ENCODE data around the gene ZNF454. TPM values are rescaled to one million over a fixed set of nuclear protein-coding genes. Genes with fewer than 3 reads are reported as not detected.

The ZNF454 gene
- 1 to 10 TPM in 3 of 4 donors, not detected in 1; 1.4 to 9.9 (median 2.1) TPM for total RNA-seq

GRCh38 chr5:178940569-178941360 is at the start of gene ZNF454:
TSS of gene ZNF454 (plus strand) at chr5:178941198. CDS start at chr5:178942792, 1,594 bp downstream.
- DNase-seq: peak in 2 of 3 donors; percentile 80 to 87
- Histone ChIP-seq H3K27ac (peak within 1 kb of the TSS in 3 of 4 donors; percentile 31 to 70 (median 60)), H3K4me3 (peak within 1 kb of the TSS; percentile 26 to 64 (median 45)), H3K27me3 (no peaks in the 10 kb centered on the region), H3K9me3 (peaks cover 0 to 51% (median 25%) of the 10 kb centered on the region in 4 donors), H3K4me1 (no peaks in the 10 kb centered on the region), H3K36me3 (no peaks in the 10 kb centered on the region)
- TF ChIP-seq POLR2A (IDR thresholded peaks at IDR 0.05) (no peak), CTCF (IDR thresholded peaks at IDR 0.05) (no peak)

- H3K36me3 ChIP-seq: no peaks in the 10 kb centered on the region
- TF ChIP-seq CTCF (IDR thresholded peaks at IDR 0.05) (no peak), POLR2A (IDR thresholded peaks at IDR 0.05) (no peak)
Measured at GRCh38 chr5:178895615-178896571, 45.1 kb upstream of the ZNF454 start, which contains the start of gene ZFP2. TSS of gene ZFP2 (plus strand) at chr5:178895913. CDS start at chr5:178931314, 35,401 bp downstream.

GRCh38 chr5:178899289-178899688 is 41.7 kb upstream of the ZNF454 start:
- TF ChIP-seq POLR2A (IDR thresholded peaks at IDR 0.05) (no peak), CTCF (IDR thresholded peaks at IDR 0.05) (no peak)

More at GRCh38 chr5:178895615-178896571, 45.1 kb upstream of the ZNF454 start, which contains the start of gene ZFP2:
- peak; percentile 22 to 79 (median 75) for DNase-seq
- Histone ChIP-seq H3K4me3 (peak within 1 kb of the TSS; percentile 57 to 96 (median 68)), H3K4me1 (no peaks in the 10 kb centered on the region), H3K27me3 (no peaks in the 10 kb centered on the region), H3K27ac (peak within 1 kb of the TSS in 3 of 4 donors; percentile 18 to 56 (median 55)), H3K9me3 (peaks cover 0 to 5% (median 0%) of the 10 kb centered on the region in 4 donors)

GRCh38 chr5:178902849-178903248 is 38.1 kb upstream of the ZNF454 start:
- Histone ChIP-seq H3K27me3 (no peaks in the 10 kb centered on the region), H3K9me3 (peaks cover 0 to 16% (median 0%) of the 10 kb centered on the region in 4 donors), H3K4me1 (no peaks in the 10 kb centered on the region), H3K4me3 (no peak overlapping the region), H3K27ac (no peak overlapping the region), H3K36me3 (no peaks in the 10 kb centered on the region)
- no peak for TF ChIP-seq POLR2A (IDR thresholded peaks at IDR 0.05)
- TF ChIP-seq CTCF (IDR thresholded peaks at IDR 0.05): no peak
- no peak for DNase-seq

More at GRCh38 chr5:178899289-178899688, 41.7 kb upstream of the ZNF454 start:
- H3K27me3 ChIP-seq: no peaks in the 10 kb centered on the region
- H3K4me3 ChIP-seq: no peak overlapping the region
- H3K27ac ChIP-seq: no peak overlapping the region
- DNase-seq: no peak
- no peaks in the 10 kb centered on the region for H3K36me3 ChIP-seq
- no peaks in the 10 kb centered on the region for H3K4me1 ChIP-seq
- H3K9me3 ChIP-seq: peaks cover 0 to 16% (median 3%) of the 10 kb centered on the region in 4 donors

Data from Peyer's patch (tissue), 4 donors.